RKO (cell line): ENCODE measurements around the gene BMP6.

Source experiments
- DNase-seq: peaks from one replicate; pipeline ENCODE4 v3.0.0-alpha.2; 2016; ENCODE audit warnings: low spot score

Gene BMP6

DNA sequence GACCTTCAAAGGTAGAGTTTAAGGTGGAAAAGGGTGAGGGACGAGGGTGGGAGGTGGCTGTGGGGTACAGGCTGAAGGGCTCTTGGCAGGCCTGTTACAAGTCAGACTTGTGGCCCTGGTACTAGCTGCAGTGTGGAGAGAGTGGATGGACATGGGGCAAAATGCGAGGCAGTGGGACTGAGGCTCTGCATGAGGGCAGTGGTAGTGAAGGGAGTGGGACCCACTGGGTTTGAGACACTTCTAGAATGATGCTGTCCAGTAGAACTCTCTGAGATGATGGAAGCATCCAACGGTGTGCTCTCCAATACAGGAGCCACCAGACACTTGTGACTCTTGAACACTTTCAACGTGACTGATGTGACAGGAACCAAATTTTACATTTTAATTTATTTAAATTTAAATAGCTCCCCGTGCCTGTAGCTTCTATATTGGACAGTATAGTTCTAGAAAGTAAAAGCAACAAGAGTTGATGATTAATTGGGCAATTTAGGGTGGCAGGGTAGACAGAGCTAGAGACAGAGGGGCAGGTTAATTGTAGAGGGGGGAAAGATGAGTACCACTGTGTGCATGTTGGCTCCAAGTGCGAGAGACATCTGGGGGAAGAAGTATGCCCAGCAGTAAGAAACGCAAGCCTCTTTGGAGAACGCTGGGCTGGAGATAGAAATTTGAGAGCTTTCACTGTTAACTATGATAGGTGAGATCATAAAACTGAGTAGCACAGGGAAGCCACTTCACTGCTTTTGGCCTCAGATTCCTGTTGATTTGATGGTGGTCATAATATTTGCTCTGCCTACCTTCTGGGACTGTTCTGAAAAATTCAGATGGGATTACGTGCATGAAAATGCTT, 107.2 kb downstream of the BMP6 start:
- no peak for DNase-seq

DNA sequence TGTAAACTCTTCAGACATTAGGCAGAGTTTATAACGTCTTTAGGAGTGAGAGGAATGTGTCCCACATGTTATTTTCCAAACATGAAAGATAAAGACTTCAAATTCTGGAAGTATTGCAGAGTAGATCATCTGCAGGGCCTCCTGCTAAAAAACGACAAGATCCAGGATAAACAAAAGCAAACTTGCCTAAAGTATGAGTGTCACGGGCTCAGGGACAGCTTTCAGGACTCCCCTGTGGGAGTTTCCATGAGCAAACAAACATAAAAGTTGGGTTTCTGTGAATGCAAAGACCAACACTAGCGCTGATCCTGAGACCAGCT, 107.8 kb downstream of the BMP6 start:
- no peak for DNase-seq

DNA sequence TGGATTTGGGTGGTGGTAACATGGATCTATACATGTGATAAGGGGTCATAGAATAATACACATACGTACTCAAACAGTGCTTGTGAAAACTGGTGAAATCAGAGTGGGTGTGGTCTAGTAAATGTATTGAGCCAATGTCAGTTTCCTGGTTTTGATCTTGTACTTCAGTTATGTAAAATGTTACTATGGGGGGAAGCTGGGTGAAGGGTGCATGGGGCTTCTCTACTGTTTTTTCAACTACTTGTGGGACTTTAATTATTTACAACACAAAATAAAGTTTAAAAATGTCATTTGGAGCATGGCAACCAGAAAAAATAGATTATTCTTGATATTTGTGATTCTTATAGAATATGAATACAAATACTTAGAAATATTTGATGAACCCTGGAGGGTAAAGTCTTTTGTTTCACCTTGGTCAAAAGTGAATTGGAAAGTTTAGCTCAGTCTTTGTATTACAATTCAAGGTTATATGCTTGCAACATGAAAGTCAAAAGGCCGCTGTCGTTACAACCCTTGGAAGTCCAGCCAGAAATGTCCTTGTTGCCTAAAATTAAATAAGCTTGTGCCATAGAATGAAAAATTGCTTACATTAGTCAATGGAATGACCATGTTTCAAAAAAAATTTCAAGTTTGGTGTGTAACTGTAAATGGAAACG, 110.6 kb downstream of the BMP6 start:
- DNase-seq = no peak

DNA sequence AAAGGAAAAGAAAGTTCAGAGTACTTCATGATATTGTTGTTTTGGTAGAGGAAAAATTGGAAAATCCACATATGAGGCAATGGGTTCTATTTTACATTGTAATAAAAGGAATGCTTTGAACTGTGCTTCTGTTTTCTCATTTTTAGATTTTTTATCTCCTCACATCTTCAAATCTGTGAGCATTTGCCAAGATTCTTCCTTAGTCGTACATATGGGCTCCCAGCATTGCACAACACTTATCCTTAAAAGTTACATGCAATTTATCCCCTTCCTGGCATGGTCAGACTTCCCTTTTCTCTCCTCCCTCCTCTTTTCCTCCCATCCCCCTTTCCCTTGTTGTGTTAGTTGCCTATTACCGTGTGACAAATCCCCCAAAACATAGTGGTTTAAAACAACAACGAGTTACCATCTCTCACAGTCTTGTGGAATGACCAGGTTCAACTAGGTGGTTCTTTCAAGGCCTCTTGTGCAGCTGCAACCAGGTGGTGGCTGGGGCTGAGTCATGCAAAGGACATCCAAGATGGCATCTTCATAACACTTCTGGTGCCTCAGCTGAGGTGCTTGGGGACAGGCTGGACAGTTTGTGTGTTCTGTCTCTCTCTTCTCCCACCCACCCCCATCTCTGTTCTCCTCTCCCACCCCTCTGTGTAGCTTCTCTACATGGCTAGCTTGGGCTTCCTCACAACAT, 116.0 kb downstream of the BMP6 start:
- no peak for DNase-seq

DNA sequence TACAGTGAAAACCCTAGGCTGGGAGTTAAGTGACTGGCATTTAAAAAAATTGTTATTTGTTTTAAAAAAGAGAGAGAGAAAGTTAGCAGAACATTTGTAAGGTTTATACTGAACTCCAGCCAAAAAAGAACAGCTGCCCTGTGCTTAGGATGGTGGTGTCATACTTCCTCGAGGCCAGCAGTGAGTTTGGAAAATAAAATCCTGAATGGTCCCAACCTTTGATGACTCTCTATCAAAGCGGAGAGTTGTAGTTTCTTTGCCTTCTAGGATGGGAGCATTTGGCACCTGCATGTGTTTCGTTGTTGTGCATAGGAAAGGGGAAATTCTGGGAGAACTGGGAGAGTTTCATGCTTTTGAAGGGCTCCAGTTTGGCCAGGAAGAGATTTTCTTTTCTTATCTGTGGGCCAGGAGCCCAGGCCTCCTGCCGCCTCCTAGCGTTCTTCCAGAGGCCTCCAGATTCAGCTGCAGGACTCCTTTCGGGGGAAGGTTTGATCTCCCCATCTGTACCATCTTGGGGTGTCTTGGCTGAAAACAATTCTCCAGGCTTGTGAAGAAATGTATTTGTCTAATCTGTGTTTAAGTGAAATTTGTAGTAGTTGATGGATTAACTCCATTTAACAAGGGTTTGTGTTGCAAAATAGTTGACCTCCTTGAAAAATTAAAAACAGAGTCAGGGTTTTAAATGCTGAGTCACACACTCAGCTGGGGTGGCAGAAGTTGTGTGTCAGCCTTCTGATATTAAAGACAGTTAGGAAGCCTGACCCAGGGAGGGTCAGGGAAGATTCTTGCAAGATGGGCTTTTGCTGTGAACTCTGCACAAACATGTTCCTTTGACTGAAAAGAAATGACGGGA, 121.3 kb downstream of the BMP6 start:
- no peak for DNase-seq

DNA sequence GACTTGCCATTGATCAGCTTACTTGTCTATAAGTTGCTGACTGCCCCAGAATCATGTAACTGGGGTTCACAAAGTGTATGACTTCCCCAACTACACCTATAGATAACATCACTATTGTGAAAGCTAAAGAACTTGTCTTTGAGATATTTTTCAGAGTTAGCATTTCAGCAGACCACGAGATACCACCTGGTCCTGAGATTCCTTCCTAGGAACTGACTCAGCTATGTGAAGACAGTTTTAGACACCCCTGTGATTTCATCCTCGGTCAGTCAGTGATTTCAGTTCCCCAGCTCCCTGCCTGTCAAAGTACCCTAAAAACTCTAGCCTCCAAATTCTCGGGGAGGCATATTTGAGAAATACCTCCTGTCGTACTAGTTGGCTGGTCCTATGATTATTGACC, 122.3 kb downstream of the BMP6 start:
- DNase-seq = no peak

DNA sequence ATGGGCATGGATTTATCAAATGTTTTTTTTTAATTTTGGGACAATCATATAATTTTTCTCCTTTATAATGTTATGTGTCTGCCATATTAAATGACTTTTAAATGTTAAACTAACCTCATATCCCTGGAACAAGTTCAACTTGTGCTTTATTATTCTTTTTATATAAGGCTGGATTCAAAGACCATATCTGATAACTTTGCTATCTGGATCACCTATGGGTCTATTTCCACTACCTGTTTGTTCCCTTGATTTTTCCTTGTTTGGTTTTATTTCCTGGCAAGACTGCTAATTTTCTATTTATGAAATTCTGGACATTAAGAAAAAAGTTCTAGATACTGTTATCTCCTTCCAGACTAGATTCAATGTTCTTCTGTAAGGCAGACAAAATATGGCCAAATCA, 125.9 kb downstream of the BMP6 start:
- DNase-seq = no peak

DNA sequence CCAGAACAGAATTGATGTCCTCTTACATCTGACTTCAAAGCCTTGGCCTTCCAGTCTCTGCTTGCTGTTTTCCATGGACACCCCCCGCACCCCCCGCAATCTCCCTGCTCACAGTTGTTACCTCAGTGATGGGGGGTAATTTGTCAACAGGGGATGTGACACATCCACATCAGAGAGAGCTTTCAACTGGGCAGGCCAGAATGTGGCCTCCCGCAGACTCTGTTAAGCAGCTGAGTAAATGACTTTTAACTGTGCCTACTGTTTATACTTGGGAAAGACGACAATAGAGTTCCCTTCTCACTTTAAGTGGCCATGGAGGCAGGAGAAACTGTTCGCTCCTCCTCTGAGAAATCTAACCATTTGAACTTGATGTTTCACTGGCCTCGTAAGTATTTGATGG, 133.7 kb downstream of the BMP6 start:
- no peak for DNase-seq

DNA sequence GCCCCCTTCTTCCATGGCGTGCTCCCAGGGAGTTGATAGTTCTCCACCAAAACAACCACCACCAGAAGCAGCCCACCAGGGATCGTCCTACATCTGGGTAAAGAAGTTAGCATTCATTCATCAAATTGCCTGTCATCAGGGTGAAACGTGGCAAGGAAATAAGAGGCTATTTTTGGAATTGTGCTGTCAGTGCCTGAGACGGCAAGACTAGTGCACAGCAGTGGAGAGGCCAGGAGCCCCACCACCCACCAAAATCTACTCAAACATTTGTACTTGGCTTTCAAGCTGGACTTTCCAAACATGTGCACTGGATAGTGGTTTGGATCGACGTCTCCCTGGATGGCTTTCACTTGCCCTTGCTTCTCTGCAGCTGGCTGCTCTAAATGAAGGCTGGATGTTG, 139.9 kb downstream of the BMP6 start:
- no peak for DNase-seq

DNA sequence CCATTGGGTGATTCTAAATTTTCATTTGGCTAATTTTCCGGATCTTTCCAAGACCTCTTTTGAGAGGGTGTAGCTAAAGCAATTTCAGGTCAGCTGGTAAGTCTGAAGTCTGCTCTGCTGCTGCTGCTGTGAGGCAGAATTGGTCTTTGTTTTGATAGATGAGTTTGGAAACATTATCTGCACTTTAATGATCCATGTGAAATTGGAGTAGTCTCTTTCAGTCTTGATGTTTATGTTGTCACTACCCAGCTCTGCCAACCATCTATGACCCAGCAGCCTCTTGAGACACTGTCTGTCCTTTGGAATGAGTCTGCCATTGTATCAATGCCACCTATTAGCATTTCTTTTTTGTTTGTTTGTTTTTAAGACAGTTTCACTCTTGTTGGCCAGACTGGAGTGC, 140.6 kb downstream of the BMP6 start:
- no peak for DNase-seq

DNA sequence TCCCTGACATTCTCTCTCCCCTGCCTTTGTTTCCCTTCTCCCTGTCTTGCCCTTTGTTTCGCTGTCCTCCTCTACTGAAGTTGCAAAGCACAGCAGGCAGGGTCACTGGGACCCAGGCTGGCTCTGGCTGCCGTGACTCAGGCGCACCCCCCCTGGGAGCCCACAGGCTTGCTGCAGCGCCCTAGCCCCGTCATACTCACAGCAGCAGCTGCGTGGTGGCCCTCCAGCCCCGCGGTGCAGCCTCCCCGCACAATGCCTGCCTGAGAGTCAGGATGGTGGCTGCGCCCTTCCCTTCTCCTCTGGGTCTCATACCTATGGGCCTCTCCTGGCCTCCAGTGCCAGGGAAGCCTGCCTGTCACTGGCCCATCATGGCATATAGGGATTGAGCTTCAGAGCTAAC, 143.0 kb downstream of the BMP6 start:
- DNase-seq = no peak

DNA sequence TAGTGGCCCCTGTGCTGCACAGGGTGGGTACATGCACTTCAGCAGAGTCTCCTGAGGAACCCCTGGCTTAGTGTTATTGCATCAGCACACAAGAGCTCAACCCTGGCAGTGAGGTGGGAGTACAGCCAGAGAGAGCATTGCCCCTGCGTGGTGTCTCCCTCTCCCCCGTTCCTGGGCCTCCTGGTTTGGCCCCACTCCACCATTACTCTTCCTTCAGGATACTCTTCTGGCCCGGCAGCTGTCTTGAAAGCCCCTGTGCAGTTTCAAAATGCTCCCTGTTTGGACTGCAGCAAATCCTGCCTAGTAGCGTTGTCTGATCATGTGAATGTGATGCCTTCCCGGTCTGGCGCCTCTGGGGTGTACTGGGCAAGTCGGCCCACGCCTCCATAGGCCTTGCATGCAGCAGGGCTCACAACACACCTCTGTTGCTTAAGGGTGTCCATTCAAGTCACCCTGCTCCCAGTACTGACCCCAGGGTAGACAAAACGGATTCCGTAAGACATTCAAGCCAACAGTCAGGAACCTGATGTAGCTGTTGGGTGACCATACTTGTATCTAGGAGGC, 152.6 kb downstream of the BMP6 start:
- no peak for DNase-seq

DNA sequence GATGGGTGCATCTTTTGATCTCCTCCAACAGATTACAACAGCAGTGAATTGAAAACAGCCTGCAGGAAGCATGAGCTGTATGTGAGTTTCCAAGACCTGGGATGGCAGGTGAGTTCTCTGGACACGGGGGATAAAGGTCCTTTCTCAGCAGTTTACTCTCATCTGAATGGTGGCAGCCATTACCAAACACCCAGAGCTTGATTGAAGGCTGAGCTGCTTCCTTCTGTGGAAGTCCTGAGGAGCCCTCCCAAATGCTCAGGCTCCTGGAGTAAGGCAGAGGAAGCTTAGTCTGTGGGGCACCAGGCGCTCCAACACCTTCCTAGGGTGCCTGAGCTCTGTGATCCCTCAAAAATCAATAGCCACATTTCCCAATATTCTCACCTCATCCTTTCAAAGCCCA, 153.1 kb downstream of the BMP6 start:
- DNase-seq = no peak

DNA sequence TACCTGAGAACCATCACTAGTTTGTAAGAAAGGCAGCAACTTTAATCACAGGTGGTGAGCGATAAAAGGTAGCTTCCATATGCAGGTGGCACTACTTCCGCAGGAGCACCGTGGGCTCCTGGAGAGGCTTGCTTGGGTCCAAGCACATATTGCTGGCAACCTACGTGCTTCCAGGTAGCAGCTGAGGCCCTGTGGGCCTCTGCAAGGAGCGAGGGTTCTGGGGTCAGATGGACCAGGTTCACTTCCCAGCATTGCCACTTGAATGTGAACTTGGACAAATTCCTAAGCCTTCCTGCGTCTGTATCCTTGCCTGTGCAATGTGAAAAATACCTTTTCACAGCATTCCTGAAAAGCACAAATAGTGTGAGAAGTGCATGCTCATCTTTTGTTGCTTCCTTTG, 153.7 kb downstream of the BMP6 start:
- no peak for DNase-seq

DNA sequence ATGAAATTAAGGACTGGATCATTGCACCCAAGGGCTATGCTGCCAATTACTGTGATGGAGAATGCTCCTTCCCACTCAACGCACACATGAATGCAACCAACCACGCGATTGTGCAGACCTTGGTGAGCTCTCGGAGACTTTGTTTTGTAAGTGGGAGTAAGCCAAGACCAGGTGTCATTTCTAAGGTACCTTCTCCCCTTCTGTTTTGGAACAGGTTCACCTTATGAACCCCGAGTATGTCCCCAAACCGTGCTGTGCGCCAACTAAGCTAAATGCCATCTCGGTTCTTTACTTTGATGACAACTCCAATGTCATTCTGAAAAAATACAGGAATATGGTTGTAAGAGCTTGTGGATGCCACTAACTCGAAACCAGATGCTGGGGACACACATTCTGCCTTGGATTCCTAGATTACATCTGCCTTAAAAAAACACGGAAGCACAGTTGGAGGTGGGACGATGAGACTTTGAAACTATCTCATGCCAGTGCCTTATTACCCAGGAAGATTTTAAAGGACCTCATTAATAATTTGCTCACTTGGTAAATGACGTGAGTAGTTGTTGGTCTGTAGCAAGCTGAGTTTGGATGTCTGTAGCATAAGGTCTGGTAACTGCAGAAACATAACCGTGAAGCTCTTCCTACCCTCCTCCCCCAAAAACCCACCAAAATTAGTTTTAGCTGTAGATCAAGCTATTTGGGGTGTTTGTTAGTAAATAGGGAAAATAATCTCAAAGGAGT, 154.2 kb downstream of the BMP6 start:
- DNase-seq = no peak

DNA sequence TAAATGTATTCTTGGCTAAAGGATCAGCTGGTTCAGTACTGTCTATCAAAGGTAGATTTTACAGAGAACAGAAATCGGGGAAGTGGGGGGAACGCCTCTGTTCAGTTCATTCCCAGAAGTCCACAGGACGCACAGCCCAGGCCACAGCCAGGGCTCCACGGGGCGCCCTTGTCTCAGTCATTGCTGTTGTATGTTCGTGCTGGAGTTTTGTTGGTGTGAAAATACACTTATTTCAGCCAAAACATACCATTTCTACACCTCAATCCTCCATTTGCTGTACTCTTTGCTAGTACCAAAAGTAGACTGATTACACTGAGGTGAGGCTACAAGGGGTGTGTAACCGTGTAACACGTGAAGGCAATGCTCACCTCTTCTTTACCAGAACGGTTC, 154.8 kb downstream of the BMP6 start:
- DNase-seq = no peak

DNA sequence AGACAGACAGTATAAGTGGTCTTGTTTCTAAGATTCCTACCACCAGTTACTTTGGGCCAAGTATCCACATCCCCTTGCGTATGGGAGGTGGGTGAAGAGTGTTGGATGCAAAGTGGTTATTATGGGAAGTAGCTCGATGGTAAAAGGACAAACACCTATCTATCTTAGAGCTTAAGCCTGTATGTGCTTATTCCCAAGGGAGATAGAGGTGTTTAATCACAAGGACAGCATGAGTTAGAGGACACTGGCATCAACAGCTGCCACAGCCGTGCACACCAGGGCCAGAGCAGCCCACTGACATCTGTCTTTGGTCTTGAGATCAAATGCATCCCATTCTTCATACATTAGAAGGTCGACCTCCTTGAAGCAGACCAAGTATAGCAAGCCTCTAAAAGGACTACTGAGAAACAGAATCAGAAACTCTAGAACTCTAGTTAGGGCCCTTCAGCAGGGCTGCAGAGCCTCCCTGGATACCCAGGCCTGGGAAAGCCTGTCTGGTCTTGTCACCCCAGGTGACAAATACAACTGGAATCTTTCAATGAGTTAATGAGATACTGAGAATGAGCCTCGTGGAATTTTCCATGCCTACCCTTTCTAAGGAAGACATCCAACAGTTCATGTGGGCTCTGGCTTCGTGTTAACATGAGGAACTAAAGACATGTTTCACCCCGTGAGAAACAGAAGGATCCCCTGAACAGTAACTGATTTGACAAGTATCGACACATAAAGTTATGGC, 156.0 kb downstream of the BMP6 start:
- DNase-seq = peak; percentile 9

DNA sequence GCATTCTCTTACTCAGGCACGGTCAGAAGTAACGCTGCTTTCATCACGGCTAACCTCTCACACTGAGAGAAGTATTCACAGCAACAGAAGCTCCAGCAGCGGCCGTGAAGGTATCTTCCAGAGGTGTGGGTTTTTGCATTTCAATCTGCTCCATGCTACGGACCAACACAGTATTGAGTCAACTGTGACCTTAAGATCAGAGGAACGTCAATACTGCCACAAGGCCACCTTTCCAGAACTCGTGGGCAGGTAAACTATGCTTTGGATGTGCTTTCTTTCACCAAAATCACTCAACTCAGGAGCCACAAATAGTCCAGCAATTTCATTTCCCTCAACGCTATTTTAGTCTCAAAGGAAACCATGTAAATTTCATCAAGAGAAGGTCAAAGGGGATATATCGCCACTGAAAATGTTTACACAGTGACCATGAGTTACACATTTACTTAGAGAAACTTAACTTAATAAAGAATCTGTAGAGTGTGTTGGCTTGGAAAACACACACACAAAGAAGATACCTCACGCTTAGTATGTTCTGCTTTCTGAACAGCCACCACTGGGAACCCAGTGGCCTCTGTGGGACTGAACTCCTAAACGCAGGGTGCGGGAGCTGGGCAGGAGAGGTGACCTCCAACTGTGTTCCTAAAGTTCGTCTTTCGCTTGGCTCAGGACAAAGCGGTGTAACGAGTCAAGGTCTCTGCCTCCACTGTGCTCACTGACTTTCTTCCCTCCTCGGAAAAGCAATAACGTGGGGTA, 156.8 kb downstream of the BMP6 start:
- no peak for DNase-seq

DNA sequence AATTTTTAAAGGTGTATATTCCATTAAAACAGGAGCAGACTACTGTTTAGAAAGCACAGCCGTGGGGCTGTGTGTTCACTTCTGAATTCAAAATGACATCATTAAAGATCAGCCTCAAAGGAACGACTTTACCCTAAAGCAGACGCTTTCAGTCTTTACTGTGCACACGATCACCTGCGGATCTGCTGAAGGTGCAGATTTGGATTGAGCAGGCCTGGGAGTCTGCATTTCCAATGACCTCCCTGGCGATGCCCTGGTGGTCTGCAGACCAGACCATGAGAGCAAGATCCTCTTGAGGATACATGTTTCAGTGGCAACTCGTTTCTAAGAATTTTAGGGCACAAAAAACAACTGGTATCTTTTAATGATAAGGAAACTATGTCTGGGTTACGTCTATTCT, 157.5 kb downstream of the BMP6 start:
- DNase-seq = no peak

DNA sequence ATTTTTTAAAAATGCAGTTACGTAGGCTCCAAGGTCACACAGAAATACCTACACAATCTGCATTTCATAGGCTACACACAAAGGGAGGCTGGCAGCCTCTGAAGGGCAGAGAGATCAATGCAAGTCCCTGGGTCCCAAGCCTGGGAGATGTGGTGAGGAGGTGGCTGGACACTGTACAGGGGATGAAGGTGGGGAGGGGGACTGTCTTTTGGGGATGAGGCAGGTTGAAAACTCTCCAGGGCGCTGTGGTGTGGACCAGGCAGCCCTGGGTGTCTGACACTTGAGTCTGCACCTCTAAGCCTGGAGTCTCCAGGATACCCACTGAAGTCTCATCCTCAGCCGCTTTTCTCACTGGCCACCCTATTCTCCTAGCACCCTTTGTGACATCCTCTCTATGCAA, 160.2 kb downstream of the BMP6 start:
- no peak for DNase-seq
